Esophagus squamous epithelium (tissue), 4 donors: Measurements from ENCODE around the gene UBL3.

Experiments used
- POLR2A ChIP-seq, 4 donors: fragments of 450-650 bp; IDR thresholded peaks; one replicate each; pipeline ENCODE4 v1.6.1; 2017; ENCODE audit warnings: antibody characterized with exemption in 4 of 4, mild to moderate bottlenecking in 4 of 4, moderate library complexity in 3 of 4
- TF ChIP-seq, protein P1 (sequence below), 6 experiments: fragments of 450-650 bp in 4 of 6; fragments of 200-600 bp in 2 of 6; sonication (generic) in 2 of 6; IDR thresholded peaks; one replicate each; pipeline ENCODE4 v1.5.1; 2016 to 2019; ENCODE audit warnings: antibody characterized with exemption in 6 of 6, mild to moderate bottlenecking in 4 of 6, moderate library complexity in 4 of 6

- no peak for TF ChIP-seq POLR2A (IDR thresholded peaks at IDR 0.05)
- TF ChIP-seq, protein P1, sequence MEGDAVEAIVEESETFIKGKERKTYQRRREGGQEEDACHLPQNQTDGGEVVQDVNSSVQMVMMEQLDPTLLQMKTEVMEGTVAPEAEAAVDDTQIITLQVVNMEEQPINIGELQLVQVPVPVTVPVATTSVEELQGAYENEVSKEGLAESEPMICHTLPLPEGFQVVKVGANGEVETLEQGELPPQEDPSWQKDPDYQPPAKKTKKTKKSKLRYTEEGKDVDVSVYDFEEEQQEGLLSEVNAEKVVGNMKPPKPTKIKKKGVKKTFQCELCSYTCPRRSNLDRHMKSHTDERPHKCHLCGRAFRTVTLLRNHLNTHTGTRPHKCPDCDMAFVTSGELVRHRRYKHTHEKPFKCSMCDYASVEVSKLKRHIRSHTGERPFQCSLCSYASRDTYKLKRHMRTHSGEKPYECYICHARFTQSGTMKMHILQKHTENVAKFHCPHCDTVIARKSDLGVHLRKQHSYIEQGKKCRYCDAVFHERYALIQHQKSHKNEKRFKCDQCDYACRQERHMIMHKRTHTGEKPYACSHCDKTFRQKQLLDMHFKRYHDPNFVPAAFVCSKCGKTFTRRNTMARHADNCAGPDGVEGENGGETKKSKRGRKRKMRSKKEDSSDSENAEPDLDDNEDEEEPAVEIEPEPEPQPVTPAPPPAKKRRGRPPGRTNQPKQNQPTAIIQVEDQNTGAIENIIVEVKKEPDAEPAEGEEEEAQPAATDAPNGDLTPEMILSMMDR (IDR thresholded peaks at IDR 0.05): no peak
Measured at GRCh38 chr13:29819143-29819542, 31.3 kb downstream of the UBL3 start.
